Measurements from ENCODE around the gene ALG14.
"Not testable (repeated sequence)": the region's sequence is repeated elsewhere in the genome, so short reads cannot be mapped to it uniquely, and the experiment has no call there.

The ALG14 gene

DNA sequence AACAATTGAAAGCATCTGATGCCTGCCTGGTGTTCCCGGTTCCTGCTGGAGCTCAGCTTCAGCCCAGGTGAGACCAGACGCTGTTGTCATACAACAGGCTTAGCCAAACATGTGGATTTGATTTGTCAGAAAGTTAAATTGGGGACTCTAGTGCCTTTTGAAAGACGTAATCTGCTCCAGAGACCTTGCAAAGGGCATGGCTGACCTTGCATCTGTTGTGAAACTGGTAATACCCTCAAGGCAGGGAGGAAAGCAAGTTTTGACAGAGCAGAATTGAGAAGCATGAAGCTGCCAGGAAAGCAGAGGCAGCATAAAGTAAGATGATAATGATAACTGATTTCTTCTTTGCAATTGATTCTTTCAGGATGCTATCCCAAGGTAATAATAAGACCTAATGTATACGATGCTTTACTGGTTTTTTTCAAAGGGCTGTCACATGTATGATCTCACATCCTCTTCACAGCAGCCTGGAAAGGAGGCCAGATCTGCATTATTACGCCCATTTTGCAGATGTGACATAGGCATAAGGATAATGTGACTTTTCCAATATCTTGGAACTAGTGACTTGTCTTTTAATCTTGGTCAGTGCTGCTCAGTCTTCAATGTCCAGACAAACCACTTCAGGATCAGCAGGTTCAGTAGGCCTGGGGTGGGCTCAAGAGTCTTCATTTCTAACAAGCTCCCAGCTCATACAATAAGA, 121.1 kb downstream of the ALG14 start:
- no peak for DNase-seq

DNA sequence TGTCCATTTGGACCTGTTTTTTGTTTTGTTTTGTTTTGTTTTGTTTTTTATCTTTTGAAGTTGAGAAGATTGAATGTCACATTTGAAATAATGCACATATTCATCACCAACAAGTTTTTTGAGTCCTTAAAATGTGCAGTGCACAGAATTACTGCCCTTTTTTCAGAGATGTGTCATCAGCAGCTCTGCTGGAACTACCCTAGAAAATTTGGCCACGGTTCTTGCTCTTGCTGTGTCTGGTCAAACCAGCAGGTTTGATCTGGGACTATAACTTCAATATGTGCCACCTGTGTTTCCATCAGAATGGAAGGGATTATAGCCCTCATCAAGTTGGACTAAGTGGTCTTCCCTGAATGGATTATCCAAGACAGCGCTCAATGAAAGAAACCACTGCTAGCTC, 121.7 kb downstream of the ALG14 start:
- DNase-seq = no peak

- no peak for DNase-seq
These were observed 122.8 kb downstream of the ALG14 start for GRCh38 chr1:94949681-94950661.

DNA sequence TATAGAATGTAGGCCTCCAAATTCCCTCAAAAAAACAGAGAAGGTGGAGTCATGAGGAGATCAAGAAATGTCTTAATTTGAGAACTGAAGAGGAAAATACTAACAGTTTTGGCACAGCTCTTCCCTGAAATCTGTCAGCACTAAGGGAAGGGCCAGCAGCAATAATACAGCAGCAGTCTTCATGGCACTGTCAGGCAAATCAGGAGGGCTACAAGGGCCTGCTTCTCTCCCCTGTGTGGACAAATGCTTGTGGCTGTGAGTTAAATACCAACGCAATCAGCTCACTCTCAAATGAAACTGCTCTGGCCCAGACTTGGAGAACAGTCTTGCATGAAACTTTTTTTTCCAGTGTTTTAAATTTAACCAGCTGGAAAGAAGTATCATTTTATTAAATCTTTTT, 125.3 kb downstream of the ALG14 start:
- DNase-seq = no peak

DNA sequence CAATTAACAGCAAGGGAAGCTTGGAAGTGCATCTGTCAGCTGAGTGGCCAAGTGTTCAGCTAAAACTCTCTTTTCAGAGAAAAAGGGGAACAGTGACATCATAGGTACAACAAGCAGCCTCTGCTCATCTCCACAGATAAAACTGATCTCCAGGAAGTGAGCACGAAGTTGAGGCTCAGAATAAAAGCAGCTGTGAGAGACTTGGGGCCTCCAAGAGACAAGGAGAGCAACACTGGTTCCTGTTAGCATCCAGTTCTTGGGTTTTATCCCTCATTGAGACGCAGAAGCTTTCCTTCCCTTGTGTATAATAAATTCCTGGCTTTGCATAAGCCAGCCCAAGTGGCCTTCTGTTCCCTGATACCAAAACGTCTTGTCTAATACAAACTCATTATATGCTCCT, 125.9 kb downstream of the ALG14 start:
- DNase-seq = no peak

DNA sequence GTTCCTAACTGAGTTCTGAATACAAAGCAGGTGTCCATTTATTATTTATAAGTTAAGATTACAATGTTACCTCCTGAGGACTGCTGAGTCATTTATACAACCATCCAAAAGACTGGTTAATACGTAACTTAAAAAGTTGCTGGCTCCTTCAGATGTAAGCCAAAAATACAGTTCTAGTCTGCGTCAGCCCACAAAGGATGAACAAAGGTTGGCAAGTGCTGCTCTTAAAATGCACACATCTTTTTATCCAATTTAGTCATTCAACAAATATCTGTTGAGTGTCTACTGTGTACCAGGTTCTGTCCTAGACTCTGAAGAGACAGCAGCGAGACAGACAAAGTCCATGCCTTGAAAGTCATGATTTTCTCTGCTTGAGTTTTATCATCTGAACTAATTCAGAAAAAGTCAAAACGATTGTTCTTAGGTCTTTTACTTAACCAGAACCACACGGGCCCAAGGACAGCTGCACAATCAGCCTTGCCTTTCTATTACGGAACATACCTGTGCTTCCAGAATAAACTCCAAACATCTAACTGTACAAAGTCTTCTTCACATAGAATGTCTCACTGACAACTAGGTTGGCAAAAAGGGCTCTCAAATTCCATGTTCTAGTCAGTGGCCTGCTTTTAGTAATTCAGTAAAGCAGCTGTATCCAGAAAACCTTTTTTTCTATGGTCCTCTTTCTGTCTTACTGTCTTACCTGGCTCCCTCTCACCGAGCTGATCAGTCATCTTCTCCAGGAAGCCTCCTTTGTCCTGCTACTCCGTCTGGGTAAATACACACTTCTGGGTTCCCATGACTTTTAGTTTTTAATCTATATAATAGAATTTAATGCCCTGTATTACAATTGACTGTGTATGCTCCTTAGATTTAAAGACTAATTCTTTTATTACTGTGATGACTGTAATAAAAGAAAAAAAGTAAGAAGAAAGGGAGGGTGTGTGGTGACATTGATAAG, 130.3 kb downstream of the ALG14 start:
- DNase-seq = no peak

DNA sequence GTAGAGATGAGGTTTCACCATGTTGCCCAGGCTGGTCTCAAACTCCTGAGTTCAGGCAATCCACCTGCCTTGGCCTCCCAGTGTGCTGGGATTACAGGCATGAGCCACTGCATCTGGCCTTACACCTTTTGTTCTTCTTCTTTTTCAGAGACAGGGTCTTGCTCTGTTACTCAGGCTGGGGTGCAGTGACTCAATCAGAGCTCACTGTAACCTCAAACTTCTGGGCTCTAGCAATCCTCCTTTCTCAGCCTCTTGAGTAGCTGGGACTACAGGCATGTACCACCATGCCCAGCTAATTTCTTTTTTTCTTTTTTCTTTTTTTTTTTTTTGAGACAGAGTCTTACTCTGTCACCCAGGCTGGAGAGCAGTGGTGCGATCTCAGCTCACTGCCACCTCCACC, 131.3 kb downstream of the ALG14 start:
- DNase-seq = not testable (repeated sequence)

DNA sequence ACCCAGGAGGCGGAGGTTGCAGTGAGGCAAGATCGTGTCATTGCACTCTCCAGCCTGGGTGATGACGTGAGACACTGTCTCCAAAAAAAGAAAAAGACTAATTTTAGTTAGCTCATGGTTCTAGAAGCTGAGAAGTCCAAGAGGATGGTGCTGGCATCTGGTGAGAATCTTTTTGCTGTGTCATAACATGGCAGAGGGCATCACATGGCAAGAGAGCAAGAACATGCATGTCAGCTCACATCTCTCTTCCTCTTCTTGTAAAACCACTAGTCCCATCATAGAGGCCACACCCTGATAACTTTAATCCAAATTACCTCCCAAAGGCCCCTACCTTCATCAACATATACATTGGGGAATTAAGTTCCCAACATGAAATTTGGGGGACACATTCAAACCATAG, 132.0 kb downstream of the ALG14 start:
- no peak for DNase-seq

DNA sequence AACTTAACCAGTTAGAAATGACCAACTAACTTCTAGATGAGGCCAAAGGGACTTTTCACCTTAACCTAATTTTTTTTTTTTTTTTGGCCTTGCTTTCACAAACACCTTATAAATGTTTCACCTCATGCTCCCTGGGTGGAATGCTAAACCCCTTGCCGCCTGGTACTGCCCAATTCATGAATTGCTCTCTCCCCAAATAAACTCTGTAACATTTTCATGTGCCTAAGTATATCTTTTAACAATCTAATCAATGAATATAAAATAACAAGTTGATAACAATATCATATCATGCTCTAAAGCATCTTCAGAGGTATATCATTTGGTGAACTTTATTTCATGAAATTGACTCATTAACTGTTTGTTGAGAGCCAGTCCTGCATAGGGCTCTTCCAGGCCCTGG, 134.9 kb downstream of the ALG14 start:
- DNase-seq = no peak

DNA sequence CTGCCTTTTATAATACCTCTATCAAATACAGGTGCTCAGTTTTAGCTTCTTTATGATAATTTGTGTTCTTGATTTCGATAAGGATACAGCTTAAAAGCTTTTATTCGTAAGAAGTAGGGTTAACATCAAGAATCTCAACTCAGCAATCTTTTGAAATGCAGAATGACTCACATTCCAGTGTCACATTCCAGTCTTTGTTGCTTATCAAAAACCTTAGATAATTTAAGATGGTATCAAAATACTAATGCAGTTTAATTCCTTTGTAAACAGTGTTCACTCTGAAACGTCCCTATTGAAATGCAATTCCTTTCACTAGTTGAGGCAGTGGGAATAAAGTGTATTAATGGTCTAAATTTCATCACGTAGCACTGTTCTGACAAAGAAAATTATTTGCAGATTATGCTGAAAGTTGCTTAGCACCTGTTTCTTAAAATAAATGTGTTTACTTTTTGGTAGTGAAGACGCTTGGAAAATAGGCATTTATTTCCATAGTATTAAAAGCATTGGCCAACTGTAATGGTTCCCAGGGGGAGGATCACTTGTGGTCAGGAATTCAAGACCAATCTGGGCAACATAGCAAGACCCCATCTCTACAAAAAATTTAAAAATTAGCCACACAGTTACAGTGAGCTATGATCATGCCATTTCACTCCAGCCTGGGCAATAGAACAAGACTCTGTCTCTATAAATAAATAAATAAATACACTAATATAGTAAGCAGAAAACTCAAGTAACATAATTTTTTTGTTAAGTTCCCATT, 135.7 kb downstream of the ALG14 start:
- no peak for DNase-seq

DNA sequence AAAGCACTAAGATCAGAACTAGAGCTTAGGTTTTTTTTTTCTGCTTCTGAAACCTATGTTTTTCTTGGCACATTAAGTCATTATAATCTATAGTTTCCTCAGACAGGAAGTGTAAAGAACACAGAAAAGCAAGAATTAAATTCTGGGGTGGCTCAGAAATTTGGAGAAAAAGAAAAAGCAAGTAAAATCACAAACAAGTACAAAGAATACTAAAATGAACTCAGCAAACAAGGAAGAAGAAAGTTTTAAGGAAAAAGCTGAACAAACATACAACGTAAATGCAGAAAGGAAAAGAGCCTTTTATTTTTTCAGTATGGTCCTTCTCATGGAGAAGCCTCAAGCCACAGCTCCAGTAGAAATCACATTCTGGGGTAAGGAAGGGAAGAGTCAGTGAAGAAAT, 137.3 kb downstream of the ALG14 start:
- DNase-seq = no peak

- DNase-seq = no peak
These were observed 137.7 kb downstream of the ALG14 start for GRCh38 chr1:94935034-94935433.

DNA sequence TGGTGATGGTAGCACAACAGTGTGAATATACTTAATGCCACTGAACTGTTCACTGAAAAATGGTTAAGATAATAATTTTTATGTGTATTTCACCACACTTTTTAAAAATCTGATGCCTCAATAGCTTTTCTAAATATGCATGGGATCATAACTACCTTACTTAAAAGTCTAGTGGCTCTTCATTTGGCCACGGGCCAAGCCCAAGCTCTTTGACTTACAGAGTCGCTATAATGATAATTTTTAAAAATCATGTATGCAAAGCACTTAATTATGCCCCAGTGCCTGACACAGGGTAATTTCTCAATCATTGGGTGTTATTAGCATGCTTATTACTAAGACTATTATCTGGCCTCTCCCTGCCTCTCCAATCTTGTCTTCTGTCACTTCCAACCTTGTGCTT, 138.2 kb downstream of the ALG14 start:
- DNase-seq = no peak

GRCh38 chr1:94931254-94931841, 141.4 kb downstream of the ALG14 start:
- no peak for DNase-seq

GRCh38 chr1:94929351-94930217, 143.2 kb downstream of the ALG14 start:
- DNase-seq = no peak

DNA sequence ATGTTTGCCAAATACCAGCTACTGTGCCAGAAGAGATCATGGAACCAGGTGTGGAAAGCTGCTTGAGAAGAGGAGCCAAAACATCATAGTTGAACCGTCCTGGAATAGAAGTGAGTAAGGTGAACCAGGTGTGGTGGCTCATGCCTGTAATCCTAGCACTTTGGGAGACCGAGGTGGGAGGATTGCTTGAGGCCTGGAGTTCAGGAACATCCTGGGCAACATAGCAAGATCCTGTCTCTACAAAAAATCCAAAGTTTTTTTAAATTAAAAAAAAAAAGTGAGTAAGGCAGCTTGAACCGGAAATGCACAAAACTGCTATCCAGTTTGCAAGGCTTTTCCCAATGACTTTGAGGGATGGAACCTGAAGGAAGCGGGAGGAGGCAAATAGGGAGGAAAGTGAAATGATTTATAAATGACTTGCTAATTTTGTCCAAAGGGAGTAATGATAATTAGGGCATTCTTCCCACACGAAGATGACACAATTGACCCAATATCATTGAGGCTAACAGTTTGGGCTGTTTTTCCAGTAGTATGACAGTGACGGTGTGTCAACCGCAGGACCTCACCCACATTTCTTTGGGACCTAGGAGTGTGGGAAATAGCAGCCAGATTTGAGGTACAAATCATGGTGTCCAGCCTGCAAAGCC, 144.3 kb downstream of the ALG14 start:
- DNase-seq = no peak

- no peak for DNase-seq
These were observed 145.2 kb downstream of the ALG14 start for GRCh38 chr1:94927405-94928175.

DNA sequence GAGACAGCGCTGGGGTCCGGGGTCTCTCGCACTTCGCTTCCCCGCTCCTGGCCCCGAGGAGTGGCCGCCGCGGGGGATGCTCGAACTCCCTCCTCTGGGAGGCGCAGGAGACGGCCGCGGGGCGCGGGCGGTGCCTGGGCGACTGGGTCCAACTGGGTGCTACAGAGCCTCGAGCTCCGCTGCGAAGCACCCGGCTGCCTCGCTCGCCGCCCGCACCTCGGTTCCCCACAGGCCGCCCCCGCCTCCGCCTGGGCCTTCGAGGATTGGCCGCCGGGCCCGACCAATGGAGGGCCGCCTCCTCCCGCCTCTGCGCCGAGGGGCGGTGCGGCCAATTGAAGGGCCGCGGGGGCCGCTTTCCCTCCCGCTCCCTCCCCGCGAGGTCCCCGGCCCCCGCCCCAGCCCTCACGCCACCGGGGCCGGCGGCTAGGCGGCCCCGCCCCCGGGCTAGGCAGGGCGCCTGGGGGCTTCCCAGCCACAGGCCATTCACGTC, 145.8 kb downstream of the ALG14 start, which contains the start of gene CNN3:
TSS of gene CNN3 (minus strand) at position 196 of the 490 bp plus-strand sequence. CDS start 216 bp downstream, outside the sequence.
- DNase-seq = peak; percentile 66
